HUES6 (cell line): ENCODE measurements around the gene FSTL5.

Experiments used
- H3K27ac ChIP-seq: 2 replicates; pipeline ENCODE4 v1.7.0; 2013; ENCODE audit warnings: low read depth, mild to moderate bottlenecking, low read length, inconsistent platforms
- H3K27me3 ChIP-seq: 2 replicates; pipeline ENCODE4 v1.6.1; 2013; ENCODE audit warnings: low read length; ENCODE audit not compliant: control insufficient read depth, insufficient read depth
- H3K36me3 ChIP-seq: 2 replicates; pipeline ENCODE4 v1.6.1; 2013; ENCODE audit warnings: low read length; ENCODE audit not compliant: control insufficient read depth, insufficient read depth
- H3K4me1 ChIP-seq: 2 replicates; pipeline ENCODE4 v1.6.1; 2013; ENCODE audit warnings: low read length; ENCODE audit not compliant: control insufficient read depth, insufficient read depth
- H3K4me3 ChIP-seq: 2 replicates; pipeline ENCODE4 v1.5.1; 2013; ENCODE audit warnings: low read depth, low read length
- H3K9ac ChIP-seq: one replicate; pipeline ENCODE4 v1.6.1; 2013; ENCODE audit warnings: mild to moderate bottlenecking, low read length
- H3K9me3 ChIP-seq: 2 replicates; pipeline ENCODE4 v1.6.1; 2013; ENCODE audit warnings: low read depth, low read length; ENCODE audit not compliant: control insufficient read depth, insufficient read depth

The FSTL5 gene

DNA sequence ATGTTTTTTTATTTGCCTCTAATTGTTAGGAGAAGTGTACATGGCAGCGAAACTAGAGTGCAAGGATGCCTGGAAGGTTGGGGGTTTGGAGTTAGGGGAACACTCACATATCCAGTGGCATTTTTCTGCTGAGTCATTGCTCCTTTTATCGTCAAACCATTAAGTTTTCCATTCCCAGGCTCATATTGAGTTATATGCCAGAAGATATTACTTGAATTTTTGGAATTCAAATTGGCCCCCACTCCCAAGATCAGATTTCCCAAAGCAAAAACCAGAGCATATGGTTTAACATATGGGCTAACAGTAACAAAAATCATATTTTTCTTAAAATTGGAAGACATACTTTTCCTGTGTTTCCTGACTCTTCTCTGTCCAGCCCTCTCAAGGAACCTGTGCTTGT lies 152.7 kb downstream of the FSTL5 start:
- Histone ChIP-seq H3K4me3 (no peak overlapping the region), H3K9me3 (no peaks in the 10 kb centered on the region), H3K27me3 (no peaks in the 10 kb centered on the region), H3K36me3 (no peaks in the 10 kb centered on the region), H3K4me1 (no peaks in the 10 kb centered on the region), H3K27ac (no peak overlapping the region), H3K9ac (no peak overlapping the region)

DNA sequence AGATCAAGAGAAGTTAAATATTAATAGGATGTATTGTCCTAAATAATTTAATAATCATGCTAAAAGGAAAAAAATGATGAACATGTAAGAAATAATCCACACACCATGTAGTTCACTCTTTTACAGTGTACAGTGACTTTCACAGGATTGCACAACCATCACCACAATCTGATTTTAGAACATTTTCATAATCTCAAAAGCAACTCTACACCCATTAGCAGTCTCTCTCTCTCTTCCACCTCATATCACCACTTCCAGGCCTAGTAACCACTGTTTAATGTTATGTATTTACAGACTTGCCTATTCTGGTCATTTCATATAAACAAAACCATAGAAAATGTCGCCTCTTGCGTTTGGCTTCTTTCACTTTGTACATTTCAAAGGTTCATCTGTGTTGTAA lies 153.4 kb downstream of the FSTL5 start:
- Histone ChIP-seq H3K36me3 (no peaks in the 10 kb centered on the region), H3K27ac (no peak overlapping the region), H3K4me3 (no peak overlapping the region), H3K27me3 (no peaks in the 10 kb centered on the region), H3K4me1 (peaks cover 4% of the 10 kb centered on the region; the same call in 1 of the 2 replicates), H3K9ac (no peak overlapping the region), H3K9me3 (no peaks in the 10 kb centered on the region)

DNA sequence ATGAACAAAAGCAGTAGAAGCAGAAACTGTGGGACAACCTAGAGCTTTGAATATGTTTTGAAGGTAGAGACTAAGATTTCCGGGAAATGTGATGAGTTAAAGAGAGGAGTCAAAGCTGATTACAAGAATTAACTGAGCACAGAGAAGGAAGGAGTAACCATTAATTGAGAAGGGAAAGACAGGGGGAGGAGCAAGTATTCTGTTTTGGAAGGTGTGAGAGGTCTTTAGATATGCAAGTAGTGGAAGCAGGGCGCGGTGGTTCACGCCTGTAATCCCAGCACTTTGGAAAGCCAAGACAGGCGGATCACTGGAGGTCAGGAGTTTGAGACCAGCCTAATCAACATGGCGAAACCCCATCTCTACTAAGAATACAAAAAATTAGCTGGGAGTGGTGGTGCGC lies 171.5 kb downstream of the FSTL5 start:
- no peaks in the 10 kb centered on the region for H3K9me3 ChIP-seq
- H3K4me3 ChIP-seq: no peak overlapping the region
- no peak overlapping the region for H3K9ac ChIP-seq
- H3K4me1 ChIP-seq: peaks cover 26% of the 10 kb centered on the region
- H3K27ac ChIP-seq: no peak overlapping the region
- H3K36me3 ChIP-seq: no peaks in the 10 kb centered on the region
- no peaks in the 10 kb centered on the region for H3K27me3 ChIP-seq

DNA sequence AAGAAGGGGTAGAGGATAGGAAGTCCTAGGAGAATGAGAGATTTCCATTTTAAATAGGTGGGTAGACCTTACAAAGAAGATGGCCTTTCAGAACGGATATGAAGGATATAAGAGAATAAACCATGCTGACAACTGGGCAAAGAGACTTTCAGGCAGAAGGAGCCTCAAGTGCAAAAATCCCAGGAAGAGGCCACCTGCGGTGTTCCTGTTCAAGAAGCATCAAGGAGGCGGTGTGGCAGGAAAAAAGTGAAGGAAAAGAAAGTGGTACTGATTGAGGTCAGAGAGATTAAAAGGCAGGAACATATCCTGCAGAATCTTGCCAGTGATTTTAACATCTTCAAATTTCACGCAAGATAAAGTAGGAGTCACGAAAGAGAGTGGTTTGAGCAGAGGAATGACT lies 172.0 kb downstream of the FSTL5 start:
- H3K4me3 ChIP-seq: no peak overlapping the region
- no peak overlapping the region for H3K9ac ChIP-seq
- H3K36me3 ChIP-seq: no peaks in the 10 kb centered on the region
- H3K4me1 ChIP-seq: peaks cover 29% of the 10 kb centered on the region
- no peak overlapping the region for H3K27ac ChIP-seq
- H3K9me3 ChIP-seq: no peaks in the 10 kb centered on the region
- no peaks in the 10 kb centered on the region for H3K27me3 ChIP-seq

DNA sequence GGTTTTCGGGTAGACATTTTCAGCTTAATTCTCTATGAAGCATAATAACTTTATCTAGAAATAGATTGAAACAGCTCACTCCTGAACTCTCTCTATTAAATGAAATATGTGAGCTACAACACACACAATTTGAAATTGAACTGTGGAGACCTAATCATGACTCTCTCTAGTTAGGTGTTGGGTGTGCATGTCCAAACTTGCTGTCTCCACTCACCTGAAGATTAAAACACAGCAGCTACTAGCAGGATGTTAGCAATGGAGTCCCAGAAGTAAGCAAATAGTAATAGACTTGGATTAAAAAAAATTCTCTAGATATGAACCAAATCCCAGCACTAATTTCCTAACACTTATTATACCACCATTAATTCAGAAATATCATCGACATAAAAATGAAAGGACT lies 173.1 kb downstream of the FSTL5 start:
- H3K4me3 ChIP-seq: no peak overlapping the region
- H3K27ac ChIP-seq: no peak overlapping the region
- H3K27me3 ChIP-seq: no peaks in the 10 kb centered on the region
- H3K36me3 ChIP-seq: no peaks in the 10 kb centered on the region
- H3K4me1 ChIP-seq: peaks cover 21% of the 10 kb centered on the region
- no peak overlapping the region for H3K9ac ChIP-seq
- H3K9me3 ChIP-seq: no peaks in the 10 kb centered on the region

DNA sequence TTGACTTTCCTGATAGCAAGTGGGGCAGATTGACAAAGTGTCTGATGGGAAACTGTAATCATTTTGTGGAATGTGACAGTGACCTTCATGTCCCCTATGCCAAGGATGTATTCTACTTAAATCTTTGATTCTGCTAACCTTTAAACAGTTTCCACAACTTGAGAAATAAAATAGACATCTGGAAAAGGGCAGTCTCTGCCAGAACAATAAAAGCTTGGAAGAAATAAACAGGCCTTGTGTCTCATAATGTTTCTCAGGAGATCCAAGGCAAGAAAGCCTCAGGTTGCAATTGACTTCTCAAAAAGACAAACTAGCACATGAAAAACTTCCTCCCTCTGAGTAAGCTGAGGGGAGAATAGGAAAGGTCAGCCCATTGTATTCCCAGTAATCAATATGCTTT lies 174.9 kb downstream of the FSTL5 start:
- Histone ChIP-seq H3K4me3 (no peak overlapping the region), H3K9ac (no peak overlapping the region), H3K27ac (no peak overlapping the region), H3K27me3 (no peaks in the 10 kb centered on the region), H3K9me3 (no peaks in the 10 kb centered on the region), H3K36me3 (no peaks in the 10 kb centered on the region), H3K4me1 (peaks cover 20% of the 10 kb centered on the region)

DNA sequence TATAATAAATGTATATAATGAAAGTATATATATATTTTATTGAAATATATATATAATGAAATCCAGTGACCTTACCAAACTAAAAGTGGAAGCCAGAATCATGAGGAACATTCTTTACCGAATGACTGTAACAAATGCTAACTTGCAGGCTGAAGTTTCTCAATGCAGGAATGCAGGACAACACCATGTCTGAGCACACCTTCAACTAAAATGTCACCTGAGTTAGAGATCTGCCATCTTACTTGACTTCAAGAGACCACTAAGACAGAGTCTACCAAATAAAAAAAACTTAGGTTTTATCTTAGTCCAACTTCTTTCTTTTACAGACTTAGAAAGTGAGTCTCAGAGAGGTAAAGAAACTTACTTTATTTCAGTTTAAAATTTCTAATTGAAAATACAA lies 176.2 kb downstream of the FSTL5 start:
- Histone ChIP-seq H3K36me3 (no peaks in the 10 kb centered on the region), H3K27me3 (no peaks in the 10 kb centered on the region), H3K9me3 (no peaks in the 10 kb centered on the region), H3K4me3 (no peak overlapping the region), H3K9ac (no peak overlapping the region), H3K27ac (no peak overlapping the region), H3K4me1 (peaks cover 20% of the 10 kb centered on the region)

DNA sequence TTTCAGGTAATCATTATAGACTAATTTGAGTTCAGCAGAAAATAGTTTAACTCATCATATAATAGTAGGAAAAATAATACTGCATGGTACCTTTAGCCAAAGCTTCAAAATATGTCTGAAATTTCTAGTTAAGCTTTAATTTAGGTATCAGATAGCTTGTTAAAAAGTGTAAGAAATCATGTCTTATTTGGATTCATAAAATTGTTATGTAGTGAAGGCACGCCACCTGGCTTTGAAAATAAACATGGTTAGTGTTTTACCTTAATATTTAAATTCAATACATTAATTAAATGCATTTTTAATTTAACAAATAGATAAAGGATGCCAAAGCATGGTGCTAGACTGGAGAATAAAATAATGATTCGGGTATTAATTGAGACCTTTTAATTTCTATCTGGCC lies 211.4 kb downstream of the FSTL5 start:
- H3K27ac ChIP-seq: no peak overlapping the region
- H3K36me3 ChIP-seq: no peaks in the 10 kb centered on the region
- no peaks in the 10 kb centered on the region for H3K9me3 ChIP-seq
- H3K4me1 ChIP-seq: peaks cover 7% of the 10 kb centered on the region; the same call in 1 of the 2 replicates
- H3K9ac ChIP-seq: no peak overlapping the region
- H3K27me3 ChIP-seq: no peaks in the 10 kb centered on the region
- H3K4me3 ChIP-seq: no peak overlapping the region

DNA sequence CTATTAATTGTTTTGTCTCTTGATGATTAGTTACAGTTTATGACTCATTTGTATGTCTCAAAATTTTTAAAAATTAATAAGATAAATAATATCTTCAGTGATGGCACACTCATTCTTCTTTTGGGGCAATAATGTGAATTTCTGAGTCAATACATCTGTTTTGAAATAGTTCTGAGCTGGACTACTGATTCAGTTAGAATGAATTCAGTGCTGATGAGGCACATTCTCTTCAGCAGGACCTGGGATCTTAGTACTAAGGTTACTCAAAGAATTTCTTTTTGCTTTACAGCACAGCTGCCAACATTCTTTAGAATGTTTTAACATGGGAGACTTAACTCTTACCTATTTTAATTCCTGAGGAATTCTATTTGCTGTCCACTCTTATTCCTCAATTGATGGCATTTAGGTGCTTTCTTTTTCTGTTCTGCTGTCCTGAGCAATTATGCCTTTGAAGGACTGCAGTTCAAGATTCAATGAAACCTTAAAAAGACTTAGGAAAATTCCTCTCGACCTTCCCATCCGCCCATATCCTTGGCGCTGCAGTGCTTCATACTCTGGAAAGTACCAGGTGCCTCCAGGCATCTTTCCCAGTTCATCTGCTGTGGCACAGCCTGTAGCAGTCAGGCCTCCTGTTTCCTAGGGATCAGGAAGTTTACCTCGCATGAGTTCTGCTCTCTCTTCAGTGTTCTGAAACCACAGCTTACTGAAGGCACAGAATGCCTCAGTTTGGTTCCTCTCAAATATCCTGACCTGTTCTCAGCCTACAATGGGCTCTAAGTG lies 213.7 kb downstream of the FSTL5 start:
- H3K36me3 ChIP-seq: no peaks in the 10 kb centered on the region
- H3K27ac ChIP-seq: no peak overlapping the region
- H3K4me3 ChIP-seq: no peak overlapping the region
- H3K27me3 ChIP-seq: no peaks in the 10 kb centered on the region
- H3K9ac ChIP-seq: no peak overlapping the region
- no peaks in the 10 kb centered on the region for H3K9me3 ChIP-seq
- peaks cover 7% of the 10 kb centered on the region; the same call in 1 of the 2 replicates for H3K4me1 ChIP-seq

DNA sequence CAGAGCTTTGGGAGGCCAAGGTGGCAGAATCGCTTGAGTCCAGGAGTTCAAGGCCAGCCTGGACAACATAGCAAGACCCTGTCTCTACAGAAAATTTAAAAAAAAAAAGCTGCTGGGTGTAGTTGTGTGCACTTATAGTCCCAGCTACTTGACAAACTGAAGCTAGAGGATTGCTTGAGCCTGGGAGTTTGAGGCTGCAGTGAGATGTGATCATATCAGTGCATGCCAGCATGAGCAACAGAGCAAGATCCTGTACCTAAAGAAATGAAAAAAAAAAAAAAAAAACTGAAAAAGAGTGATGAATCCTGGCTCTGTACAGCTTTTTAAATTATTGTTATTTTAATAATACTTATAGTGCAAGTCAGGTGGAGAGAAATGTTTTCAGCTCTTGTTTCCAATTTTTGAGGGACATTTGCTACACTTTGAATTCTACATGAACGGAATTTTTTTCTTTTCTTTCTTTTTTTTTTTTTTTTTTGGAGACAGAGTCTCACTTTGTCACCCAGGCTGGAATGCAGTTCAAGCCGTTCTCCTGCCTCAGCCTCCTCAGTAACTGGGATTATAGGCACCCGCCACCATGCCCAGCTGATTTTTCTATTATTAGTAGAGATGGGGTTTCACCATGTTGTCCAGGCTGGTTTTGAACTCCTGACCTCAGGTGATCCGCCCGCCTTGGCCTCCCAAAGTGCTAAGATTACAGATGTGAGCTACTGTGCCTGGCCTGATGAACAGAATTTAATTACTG lies 215.6 kb downstream of the FSTL5 start:
- peaks cover 7% of the 10 kb centered on the region; the same call in 1 of the 2 replicates for H3K4me1 ChIP-seq
- H3K9me3 ChIP-seq: no peaks in the 10 kb centered on the region
- no peaks in the 10 kb centered on the region for H3K36me3 ChIP-seq
- no peak overlapping the region for H3K9ac ChIP-seq
- no peak overlapping the region for H3K4me3 ChIP-seq
- no peaks in the 10 kb centered on the region for H3K27me3 ChIP-seq
- H3K27ac ChIP-seq: no peak overlapping the region

DNA sequence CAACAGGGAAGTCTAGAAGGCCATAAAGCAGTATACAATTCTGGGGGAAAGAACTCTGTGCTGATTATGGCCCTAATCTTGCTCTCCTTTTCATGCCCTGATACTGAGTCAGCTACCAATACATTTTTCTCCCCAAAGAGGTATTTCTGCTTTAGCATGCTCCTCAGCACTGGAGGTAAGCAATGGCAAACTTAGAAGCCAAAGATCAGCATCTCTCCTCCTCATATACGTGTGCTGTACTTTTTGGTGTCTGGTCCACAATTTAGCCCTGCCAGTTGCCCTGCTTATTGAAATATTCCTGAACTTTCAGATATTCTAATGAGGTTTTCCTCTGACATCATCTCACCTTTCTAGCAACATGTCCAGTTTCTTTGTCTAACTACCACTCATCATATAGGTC lies 226.2 kb downstream of the FSTL5 start:
- no peaks in the 10 kb centered on the region for H3K27me3 ChIP-seq
- H3K9me3 ChIP-seq: no peaks in the 10 kb centered on the region
- no peak overlapping the region for H3K4me3 ChIP-seq
- no peaks in the 10 kb centered on the region for H3K36me3 ChIP-seq
- no peak overlapping the region for H3K27ac ChIP-seq
- no peak overlapping the region for H3K9ac ChIP-seq
- H3K4me1 ChIP-seq: peaks cover 8% of the 10 kb centered on the region
